ENCODE results near the gene ZNF697. TPM values are rescaled to one million over a fixed set of nuclear protein-coding genes. Genes with fewer than 3 reads are reported as not detected.
"Not testable (repeated sequence)": the region's sequence is repeated elsewhere in the genome, so short reads cannot be mapped to it uniquely, and the experiment has no call there.

The ZNF697 gene
- total and polyA plus RNA-seq, 7 donors: 1.3 to 4.9 (median 2.9) TPM

GRCh38 chr1:119622311-119623192 lies 25.5 kb downstream of the ZNF697 start:
- intact Hi-C loops (cut with DNase I): no loop called here
- Histone ChIP-seq H3K4me1 (peaks cover 27% of the 10 kb centered on the region), H3K9me3 (no peaks in the 10 kb centered on the region), H3K27ac (no peak overlapping the region), H3K36me3 (ENCODE audit: insufficient read depth in 1 of 2, low read depth in 1 of 2) (peaks cover 0 to 26% of the 10 kb centered on the region in 2 donors), H3K4me3 (no peak overlapping the region), H3K27me3 (ENCODE audit: insufficient read depth in 3 of 3, low read length in 2 of 3) (no peaks in the 10 kb centered on the region)
- no peak for TF ChIP-seq CTCF (IDR thresholded peaks at IDR 0.05)
- ATAC-seq: no peak
- no peak for DNase-seq
- 95 to 97% (median 96%) methylated on average over 67 of the region's 67 CpGs for WGBS, 3 donors

- intact Hi-C loops (cut with DNase I): no loop called here
- Histone ChIP-seq H3K4me1 (peaks cover 18% of the 10 kb centered on the region), H3K4me3 (no peak overlapping the region), H3K27ac (no peak overlapping the region), H3K9me3 (no peaks in the 10 kb centered on the region), H3K27me3 (ENCODE audit: insufficient read depth in 3 of 3, low read length in 2 of 3) (no peaks in the 10 kb centered on the region), H3K36me3 (ENCODE audit: insufficient read depth in 1 of 2, low read depth in 1 of 2) (peaks cover 0 to 26% of the 10 kb centered on the region in 2 donors)
- TF ChIP-seq CTCF (IDR thresholded peaks at IDR 0.05): no peak
- ATAC-seq (no peak), DNase-seq (no peak)
- WGBS, 3 donors: 91 to 96% (median 95%) methylated on average over 4 of the region's 4 CpGs
These were observed 26.4 kb downstream of the ZNF697 start for GRCh38 chr1:119621705-119622104.

- no peak overlapping the region for H3K4me3 ChIP-seq
- H3K36me3 ChIP-seq (ENCODE audit: insufficient read depth in 1 of 2, low read depth in 1 of 2): peaks cover 0 to 7% of the 10 kb centered on the region in 2 donors
- 45 to 54% (median 52%) methylated on average over 5 of the region's 5 CpGs for WGBS, 3 donors
These were observed 30.0 kb downstream of the ZNF697 start for GRCh38 chr1:119617751-119618691.

GRCh38 chr1:119616748-119617147 lies 31.3 kb downstream of the ZNF697 start:
- H3K36me3 ChIP-seq (ENCODE audit: insufficient read depth in 1 of 2, low read depth in 1 of 2); DNase-seq; intact Hi-C loops (cut with DNase I); H3K27me3 ChIP-seq (ENCODE audit: insufficient read depth in 3 of 3, low read length in 2 of 3); H3K27ac ChIP-seq; H3K9me3 ChIP-seq; ATAC-seq; H3K4me3 ChIP-seq: not testable (repeated sequence)
- WGBS, 3 donors: 90 to 100% methylated on average over 1 of the region's 1 CpG; no CpG with 5 or more reads in 1 of the 3 donors
- peaks cover 11% of the 10 kb centered on the region for H3K4me1 ChIP-seq

More at GRCh38 chr1:119617751-119618691, 30.0 kb downstream of the ZNF697 start:
- Histone ChIP-seq H3K27me3 (ENCODE audit: insufficient read depth in 3 of 3, low read length in 2 of 3) (no peaks in the 10 kb centered on the region), H3K27ac (no peak overlapping the region), H3K4me1 (peaks cover 11% of the 10 kb centered on the region), H3K9me3 (no peaks in the 10 kb centered on the region)
- TF ChIP-seq CTCF (IDR thresholded peaks at IDR 0.05): no peak
- intact Hi-C loops (cut with DNase I): no loop called here
- DNase-seq (no peak), ATAC-seq (peak in 1 of 4 donors; percentile 40)

- H3K4me3 ChIP-seq; H3K9me3 ChIP-seq; DNase-seq; H3K27me3 ChIP-seq (ENCODE audit: insufficient read depth in 3 of 3, low read length in 2 of 3); H3K36me3 ChIP-seq (ENCODE audit: insufficient read depth in 1 of 2, low read depth in 1 of 2); intact Hi-C loops (cut with DNase I); ATAC-seq; H3K27ac ChIP-seq: not testable (repeated sequence)
- 49 to 61% (median 57%) methylated on average over 7 of the region's 7 CpGs for WGBS, 3 donors
- peaks cover 11% of the 10 kb centered on the region for H3K4me1 ChIP-seq
These were observed 33.0 kb downstream of the ZNF697 start for GRCh38 chr1:119615100-119615499.
